HepG2 (cell line): ENCODE data around the gene LTB4R. TPM values are rescaled to one million over a fixed set of nuclear protein-coding genes. Genes with fewer than 3 reads are reported as not detected.

Experiments
- ATRX ChIP-seq: sonication (generic); formaldehyde crosslinking; IDR thresholded peaks from 2 replicates; pipeline ENCODE4 v1.4.0; 2020; ENCODE audit warnings: missing genetic modification reagents, borderline replicate concordance
- FOXP4 ChIP-seq: sonication (generic); formaldehyde crosslinking; IDR thresholded peaks from 2 replicates; pipeline ENCODE4 v1.4.0; 2020; ENCODE audit warnings: missing genetic modification reagents
- HNRNPL ChIP-seq: fragments of 200-400 bp; formaldehyde crosslinking; IDR thresholded peaks from 2 replicates; pipeline ENCODE4 v1.6.1; 2017; ENCODE audit warnings: mild to moderate bottlenecking, low read depth, low read length
- MBNL3 ChIP-seq: fragments of 250-450 bp; sonication (Bioruptor Pico); conservative IDR thresholded peaks from 2 replicates; pipeline ENCODE4 v1.8.0; 2022; ENCODE audit warnings: mild to moderate bottlenecking, inconsistent platforms
- NCOA1 ChIP-seq: sonication (generic); formaldehyde crosslinking; IDR thresholded peaks from 2 replicates; pipeline ENCODE4 v1.9.0; 2021; ENCODE audit warnings: missing genetic modification reagents
- SRSF4 ChIP-seq: fragments of 200-400 bp; formaldehyde crosslinking; IDR thresholded peaks from one replicate; pipeline ENCODE4 v1.6.1; 2018; ENCODE audit warnings: mild to moderate bottlenecking, low read depth, low read length, moderate library complexity; ENCODE audit not compliant: poor library complexity, severe bottlenecking
- STAT6 ChIP-seq: sonication (generic); formaldehyde crosslinking; IDR thresholded peaks from 2 replicates; pipeline ENCODE4 v1.4.0; 2020; ENCODE audit warnings: missing genetic modification reagents, mild to moderate bottlenecking, borderline replicate concordance
- ZBTB20 ChIP-seq: sonication (generic); formaldehyde crosslinking; IDR thresholded peaks from 2 replicates; pipeline ENCODE4 v1.8.1; 2023; ENCODE audit warnings: missing genetic modification reagents, low read depth, mild to moderate bottlenecking, borderline replicate concordance
- ZBTB37 ChIP-seq: sonication (generic); formaldehyde crosslinking; IDR thresholded peaks from 2 replicates; pipeline ENCODE4 v1.4.0; 2020; ENCODE audit warnings: mild to moderate bottlenecking, missing genetic modification reagents
- ZFAT ChIP-seq: sonication (generic); formaldehyde crosslinking; conservative IDR thresholded peaks from 2 replicates; pipeline ENCODE4 v1.8.1; 2023; ENCODE audit warnings: missing genetic modification reagents, inconsistent platforms
- ZNF615 ChIP-seq: sonication (generic); formaldehyde crosslinking; IDR thresholded peaks from 2 replicates; pipeline ENCODE4 v1.5.0; 2020; ENCODE audit warnings: mild to moderate bottlenecking, missing genetic modification reagents, borderline replicate concordance
- polyA plus RNA-seq, 8 experiments: library from polyadenylated mRNA; depleted of rRNA in 3 of 8; stranded (reverse) in 7 of 8; unstranded in 1 of 8; fragments of >200 nt; fragmentation: Illumina TruSeq in 4 of 8; extraction: Trizol in 4 of 8; gene quantifications; 2 replicates each; pipeline versions ENCODE4 v1.2.1 to v1.2.3, GENCODE V29; 2011 to 2016; ENCODE audit warnings: low read depth in 4 of 8, missing spikeins in 1 of 8, mixed read lengths in 1 of 8; ENCODE audit not compliant: insufficient read depth in 1 of 8
- total RNA-seq, 5 experiments: library from RNA; depleted of rRNA; stranded (reverse); fragments of >200 nt; fragmentation: Illumina TruSeq; extraction: Trizol; gene quantifications; 2 replicates each; pipeline ENCODE4 v1.2.3, GENCODE V29; 2016; ENCODE audit warnings: low read depth in 1 of 5
- TF ChIP-seq, protein P1 (sequence below), 2 experiments: fragments of 450-650 bp in 1 of 2; sonication (generic) in 1 of 2; formaldehyde crosslinking in 1 of 2; IDR thresholded peaks; 2 replicates each; pipeline versions ENCODE4 v1.6.1 to v1.8.0; 2016 to 2022; ENCODE audit warnings: antibody characterized with exemption in 1 of 2, mild to moderate bottlenecking in 1 of 2, missing genetic modification reagents in 1 of 2

LTB4R gene
- total and polyA plus RNA-seq, 2 of the 13 experiments (the other 11 are each of a cell fraction or from before 2014, with no cell fraction given), result 3.2 to 8.2 TPM

GRCh38 chr14:24296341-24297157, 14.8 kb upstream of the LTB4R start (continued):
- no peak for TF ChIP-seq ZFAT
- no peak for TF ChIP-seq ZNF615 (CRISPR knock-in tag)
- TF ChIP-seq NCOA1 (CRISPR knock-in tag), result no peak
- TF ChIP-seq MBNL3 (CRISPR knock-in tag), result no peak
- no peak for TF ChIP-seq SRSF4
- 0 out of 2 replicates have a peak, but pooled peaks have one; percentile 67 for TF ChIP-seq ATRX
- TF ChIP-seq, protein P1, sequence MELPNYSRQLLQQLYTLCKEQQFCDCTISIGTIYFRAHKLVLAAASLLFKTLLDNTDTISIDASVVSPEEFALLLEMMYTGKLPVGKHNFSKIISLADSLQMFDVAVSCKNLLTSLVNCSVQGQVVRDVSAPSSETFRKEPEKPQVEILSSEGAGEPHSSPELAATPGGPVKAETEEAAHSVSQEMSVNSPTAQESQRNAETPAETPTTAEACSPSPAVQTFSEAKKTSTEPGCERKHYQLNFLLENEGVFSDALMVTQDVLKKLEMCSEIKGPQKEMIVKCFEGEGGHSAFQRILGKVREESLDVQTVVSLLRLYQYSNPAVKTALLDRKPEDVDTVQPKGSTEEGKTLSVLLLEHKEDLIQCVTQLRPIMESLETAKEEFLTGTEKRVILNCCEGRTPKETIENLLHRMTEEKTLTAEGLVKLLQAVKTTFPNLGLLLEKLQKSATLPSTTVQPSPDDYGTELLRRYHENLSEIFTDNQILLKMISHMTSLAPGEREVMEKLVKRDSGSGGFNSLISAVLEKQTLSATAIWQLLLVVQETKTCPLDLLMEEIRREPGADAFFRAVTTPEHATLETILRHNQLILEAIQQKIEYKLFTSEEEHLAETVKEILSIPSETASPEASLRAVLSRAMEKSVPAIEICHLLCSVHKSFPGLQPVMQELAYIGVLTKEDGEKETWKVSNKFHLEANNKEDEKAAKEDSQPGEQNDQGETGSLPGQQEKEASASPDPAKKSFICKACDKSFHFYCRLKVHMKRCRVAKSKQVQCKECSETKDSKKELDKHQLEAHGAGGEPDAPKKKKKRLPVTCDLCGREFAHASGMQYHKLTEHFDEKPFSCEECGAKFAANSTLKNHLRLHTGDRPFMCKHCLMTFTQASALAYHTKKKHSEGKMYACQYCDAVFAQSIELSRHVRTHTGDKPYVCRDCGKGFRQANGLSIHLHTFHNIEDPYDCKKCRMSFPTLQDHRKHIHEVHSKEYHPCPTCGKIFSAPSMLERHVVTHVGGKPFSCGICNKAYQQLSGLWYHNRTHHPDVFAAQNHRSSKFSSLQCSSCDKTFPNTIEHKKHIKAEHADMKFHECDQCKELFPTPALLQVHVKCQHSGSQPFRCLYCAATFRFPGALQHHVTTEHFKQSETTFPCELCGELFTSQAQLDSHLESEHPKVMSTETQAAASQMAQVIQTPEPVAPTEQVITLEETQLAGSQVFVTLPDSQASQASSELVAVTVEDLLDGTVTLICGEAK (IDR thresholded peaks at IDR 0.05), result no peak
- TF ChIP-seq, protein P1 (CRISPR knock-in tag; IDR thresholded peaks at IDR 0.05), result no peak
- no peak for TF ChIP-seq HNRNPL
- TF ChIP-seq STAT6 (CRISPR knock-in tag), result no peak
- no peak for TF ChIP-seq FOXP4
- TF ChIP-seq ZBTB20 (CRISPR knock-in tag), result peak; percentile 72; the same call in 1 of the 2 replicates
- TF ChIP-seq ZBTB37 (CRISPR knock-in tag), result no peak
